Measurements from ENCODE around the gene BICRAL. TPM values are rescaled to one million over a fixed set of nuclear protein-coding genes. Genes with fewer than 3 reads are reported as not detected.
"Not testable (repeated sequence)": the region's sequence is repeated elsewhere in the genome, so short reads cannot be mapped to it uniquely, and the experiment has no call there.

BICRAL gene
- total RNA-seq, 1 experiment from 2014 or later: 9.7 TPM

- Mint-ChIP-seq H3K4me1 (peaks cover 3% of the 10 kb centered on the region), H3K27me3 (ENCODE audit: low read depth) (no peaks in the 10 kb centered on the region), H3K9me3 (no peaks in the 10 kb centered on the region), H3K36me3 (no peaks in the 10 kb centered on the region), H3K4me3 (no peak overlapping the region), H3K27ac (no peak overlapping the region)
- ChIA-PET POLR2A (no interaction called here), CTCF (no interaction called here)
- DNase-seq (ENCODE audit: low spot score) (no peak), ATAC-seq (no peak)
- TF ChIP-seq SMAD3 (CRISPR knock-in tag; IDR thresholded peaks at IDR 0.05; ENCODE audit: borderline replicate concordance) (no peak), ATF3 (CRISPR knock-in tag; conservative IDR thresholded peaks at IDR 0.05) (no peak), SP1 (CRISPR knock-in tag; conservative IDR thresholded peaks at IDR 0.05) (no peak), ZNF121 (CRISPR knock-in tag; IDR thresholded peaks at IDR 0.05) (no peak), FOXP1 (CRISPR knock-in tag; IDR thresholded peaks at IDR 0.05; ENCODE audit: borderline replicate concordance) (no peak), ZNF425 (CRISPR knock-in tag; conservative IDR thresholded peaks at IDR 0.05) (no peak), NFE2L1 (CRISPR knock-in tag; IDR thresholded peaks at IDR 0.05) (no peak), ZNF263 (CRISPR knock-in tag; IDR thresholded peaks at IDR 0.05; ENCODE audit: low read depth) (no peak), HMGA2 (CRISPR knock-in tag; IDR thresholded peaks at IDR 0.05) (no peak), HMGXB4 (CRISPR knock-in tag; IDR thresholded peaks at IDR 0.05) (no peak), IRF1 (CRISPR knock-in tag; IDR thresholded peaks at IDR 0.05) (no peak), FOXP4 (CRISPR knock-in tag; IDR thresholded peaks at IDR 0.05) (no peak)
These were observed 31.3 kb downstream of the BICRAL start for GRCh38 chr6:42813074-42813645.

- Mint-ChIP-seq H3K4me3 (no peak overlapping the region), H3K27me3 (ENCODE audit: low read depth) (no peaks in the 10 kb centered on the region), H3K27ac (no peak overlapping the region), H3K9me3 (no peaks in the 10 kb centered on the region), H3K36me3 (no peaks in the 10 kb centered on the region), H3K4me1 (peaks cover 11% of the 10 kb centered on the region)
- ATAC-seq: no peak
- POLR2A ChIA-PET: no interaction called here
- DNase-seq (ENCODE audit: low spot score): no peak
- TF ChIP-seq FOXK1 (CRISPR knock-in tag; IDR thresholded peaks at IDR 0.05) (no peak), ZNF281 (CRISPR knock-in tag; IDR thresholded peaks at IDR 0.05) (no peak), ESRRA (CRISPR knock-in tag; IDR thresholded peaks at IDR 0.05; ENCODE audit: borderline replicate concordance) (no peak), SMAD4 (CRISPR knock-in tag; IDR thresholded peaks at IDR 0.05) (no peak), E2F1 (CRISPR knock-in tag; IDR thresholded peaks at IDR 0.05) (no peak), ZNF263 (CRISPR knock-in tag; IDR thresholded peaks at IDR 0.05; ENCODE audit: low read depth) (no peak), SOX15 (CRISPR knock-in tag; IDR thresholded peaks at IDR 0.05) (no peak)
- CTCF ChIA-PET: no interaction called here
These were observed 32.1 kb downstream of the BICRAL start for GRCh38 chr6:42813906-42814444.

GRCh38 chr6:42815726-42816125 lies 33.9 kb downstream of the BICRAL start:
- ATAC-seq, CTCF ChIA-PET, POLR2A ChIA-PET: not testable (repeated sequence)

More at GRCh38 chr6:42815726-42816125, 33.9 kb downstream of the BICRAL start:
- H3K36me3 Mint-ChIP-seq; H3K27ac Mint-ChIP-seq; H3K4me3 Mint-ChIP-seq; DNase-seq (ENCODE audit: low spot score); H3K9me3 Mint-ChIP-seq; H3K27me3 Mint-ChIP-seq (ENCODE audit: low read depth): not testable (repeated sequence)
- peaks cover 26% of the 10 kb centered on the region for H3K4me1 Mint-ChIP-seq

Measured in WTC11 (cell line).